ENCODE data around the gene MAFG.

DNA sequence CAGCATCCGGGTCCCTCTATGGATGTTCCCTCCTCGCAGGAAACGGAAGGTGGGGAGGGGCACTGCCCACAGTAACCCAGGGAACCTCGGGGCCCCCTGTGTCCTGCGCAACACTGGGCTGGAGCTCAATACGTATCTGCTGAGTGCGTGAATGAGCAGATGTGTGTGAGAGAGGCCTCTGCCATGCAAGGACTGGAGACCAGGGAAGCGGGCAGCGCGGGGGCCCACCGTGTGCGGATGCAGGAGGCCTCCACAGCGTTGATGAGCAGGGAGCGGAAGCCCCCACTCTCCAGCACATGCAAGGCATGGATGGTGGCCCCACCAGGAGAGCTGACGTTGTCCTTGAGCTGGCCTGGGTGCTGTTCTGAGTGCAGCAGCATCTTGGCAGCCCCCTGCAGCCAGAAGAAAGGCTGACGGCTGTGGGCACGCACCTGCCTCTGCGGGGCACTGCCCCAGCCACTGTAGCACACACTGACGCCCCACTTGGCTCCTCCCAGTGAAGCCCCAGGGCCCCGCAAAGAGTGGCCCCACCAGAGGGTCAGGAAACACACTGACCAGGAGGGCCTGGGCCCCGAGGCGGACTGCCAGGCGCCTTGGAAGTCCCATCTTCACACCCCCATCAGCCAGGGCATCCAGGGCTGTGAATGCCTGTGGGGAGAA lies 6.7 kb upstream of the MAFG start:
- TF ChIP-seq, protein P1, sequence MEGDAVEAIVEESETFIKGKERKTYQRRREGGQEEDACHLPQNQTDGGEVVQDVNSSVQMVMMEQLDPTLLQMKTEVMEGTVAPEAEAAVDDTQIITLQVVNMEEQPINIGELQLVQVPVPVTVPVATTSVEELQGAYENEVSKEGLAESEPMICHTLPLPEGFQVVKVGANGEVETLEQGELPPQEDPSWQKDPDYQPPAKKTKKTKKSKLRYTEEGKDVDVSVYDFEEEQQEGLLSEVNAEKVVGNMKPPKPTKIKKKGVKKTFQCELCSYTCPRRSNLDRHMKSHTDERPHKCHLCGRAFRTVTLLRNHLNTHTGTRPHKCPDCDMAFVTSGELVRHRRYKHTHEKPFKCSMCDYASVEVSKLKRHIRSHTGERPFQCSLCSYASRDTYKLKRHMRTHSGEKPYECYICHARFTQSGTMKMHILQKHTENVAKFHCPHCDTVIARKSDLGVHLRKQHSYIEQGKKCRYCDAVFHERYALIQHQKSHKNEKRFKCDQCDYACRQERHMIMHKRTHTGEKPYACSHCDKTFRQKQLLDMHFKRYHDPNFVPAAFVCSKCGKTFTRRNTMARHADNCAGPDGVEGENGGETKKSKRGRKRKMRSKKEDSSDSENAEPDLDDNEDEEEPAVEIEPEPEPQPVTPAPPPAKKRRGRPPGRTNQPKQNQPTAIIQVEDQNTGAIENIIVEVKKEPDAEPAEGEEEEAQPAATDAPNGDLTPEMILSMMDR (IDR thresholded peaks at IDR 0.05) = no peak
- TF ChIP-seq POLR2A (IDR thresholded peaks at IDR 0.05) = no peak
